GM23338 (cell line): ENCODE measurements around the gene DDA1. TPM values are rescaled to one million over a fixed set of nuclear protein-coding genes. Genes with fewer than 3 reads are reported as not detected.

Source experiments
- ATAC-seq: fragments of 200-7000 bp; cut with Tn5 transposase; 3 replicates; pipeline ENCODE4 v1.9.1; 2020
- DNase-seq: peaks from one replicate; pipeline ENCODE4 v3.0.0-alpha.2; 2015; ENCODE audit warnings: low spot score
- H2AFZ ChIP-seq: fragments of 200-600 bp; sonication (generic); 2 replicates; pipeline ENCODE4 v1.8.0; 2016; ENCODE audit warnings: antibody characterized with exemption, mild to moderate bottlenecking, moderate library complexity
- H3F3A ChIP-seq: fragments of 200-600 bp; sonication (generic); replicated peaks from 2 replicates; pipeline ENCODE4 v1.8.0; 2017; ENCODE audit warnings: antibody characterized with exemption, mixed run types, low read depth
- H3K27ac ChIP-seq: fragments of 200-600 bp; sonication (generic); 2 replicates; pipeline ENCODE4 v1.6.1; 2016; ENCODE audit warnings: low read depth
- H3K27me3 ChIP-seq: fragments of 200-600 bp; sonication (generic); 2 replicates; pipeline ENCODE4 v1.8.0; 2016; ENCODE audit warnings: mild to moderate bottlenecking, mixed run types, moderate library complexity; ENCODE audit not compliant: insufficient read depth
- H3K36me3 ChIP-seq: fragments of 200-600 bp; sonication (generic); 2 replicates; pipeline ENCODE4 v1.8.0; 2016; ENCODE audit warnings: mild to moderate bottlenecking; ENCODE audit not compliant: insufficient read depth
- H3K4me1 ChIP-seq: fragments of 200-600 bp; sonication (generic); 2 replicates; pipeline ENCODE4 v1.8.0; 2016; ENCODE audit warnings: mild to moderate bottlenecking, moderate library complexity; ENCODE audit not compliant: insufficient read depth
- H3K4me2 ChIP-seq: fragments of 200-600 bp; sonication (generic); 2 replicates; pipeline ENCODE4 v1.7.1; 2017; ENCODE audit warnings: mixed run types
- H3K4me3 ChIP-seq: fragments of 200-600 bp; sonication (generic); 2 replicates; pipeline ENCODE4 v1.6.1; 2016; ENCODE audit warnings: mixed run types
- H3K79me2 ChIP-seq: fragments of 200-600 bp; sonication (generic); replicated peaks from 2 replicates; pipeline ENCODE4 v1.8.0; 2017; ENCODE audit warnings: mild to moderate bottlenecking; ENCODE audit not compliant: insufficient read depth
- H3K9me2 ChIP-seq: fragments of 200-600 bp; sonication (generic); 2 replicates; pipeline ENCODE4 v1.8.0; 2017; ENCODE audit not compliant: insufficient read depth
- H4K20me1 ChIP-seq: fragments of 200-600 bp; sonication (generic); replicated peaks from 2 replicates; pipeline ENCODE4 v1.8.0; 2017; ENCODE audit warnings: mild to moderate bottlenecking; ENCODE audit not compliant: insufficient read depth
- H3K27ac Mint-ChIP-seq: 2 replicates; pipeline ENCODE4 v1.8.0; 2020; ENCODE audit warnings: inconsistent platforms, mild to moderate bottlenecking, moderate library complexity, mixed read lengths
- H3K27me3 Mint-ChIP-seq: 3 replicates; pipeline ENCODE4 v1.8.0; 2022; ENCODE audit warnings: low read depth, mild to moderate bottlenecking, moderate library complexity, mixed read lengths, inconsistent platforms; ENCODE audit not compliant: insufficient read depth, poor library complexity
- H3K36me3 Mint-ChIP-seq: 3 replicates; pipeline ENCODE4 v1.8.0; 2021; ENCODE audit warnings: low read depth, mild to moderate bottlenecking, inconsistent platforms, moderate library complexity, mixed read lengths
- H3K4me1 Mint-ChIP-seq: 3 replicates; pipeline ENCODE4 v1.8.0; 2020; ENCODE audit warnings: mild to moderate bottlenecking, inconsistent platforms, mixed read lengths
- H3K4me3 Mint-ChIP-seq: 3 replicates; pipeline ENCODE4 v1.8.0; 2021; ENCODE audit warnings: moderate library complexity, mild to moderate bottlenecking, inconsistent platforms, mixed read lengths
- H3K9me3 Mint-ChIP-seq: 3 replicates; pipeline ENCODE4 v1.8.0; 2020; ENCODE audit warnings: moderate library complexity, mild to moderate bottlenecking, inconsistent platforms, mixed read lengths
- CTCF ChIP-seq, 2 experiments: fragments of 200-600 bp in 1 of 2; sonication (generic) in 1 of 2; conservative IDR thresholded peaks; 2 replicates each; pipeline versions ENCODE4 v1.5.1 to v1.6.1; 2016 to 2017; ENCODE audit warnings: antibody characterized with exemption in 2 of 2, low read depth in 2 of 2, mild to moderate bottlenecking in 2 of 2, moderate library complexity in 1 of 2
- ETS1 ChIP-seq: IDR thresholded peaks from 2 replicates; pipeline ENCODE4 v1.6.1; 2016; ENCODE audit warnings: antibody characterized with exemption
- EZH2 ChIP-seq: fragments of 200-600 bp; sonication (generic); IDR thresholded peaks from one replicate; pipeline ENCODE4 v1.8.0; 2017; ENCODE audit warnings: antibody characterized with exemption, mild to moderate bottlenecking, low read depth; ENCODE audit not compliant: unreplicated experiment
- JUNB ChIP-seq: IDR thresholded peaks from one replicate; pipeline ENCODE4 v1.6.1; 2016; ENCODE audit warnings: antibody characterized with exemption; ENCODE audit not compliant: unreplicated experiment
- NANOG ChIP-seq: IDR thresholded peaks from 2 replicates; pipeline ENCODE4 v1.6.1; 2016; ENCODE audit warnings: antibody characterized with exemption, borderline replicate concordance
- POLR2AphosphoS5 ChIP-seq: IDR thresholded peaks from 2 replicates; pipeline ENCODE4 v1.6.1; 2016; ENCODE audit warnings: antibody characterized with exemption, low read depth
- STAT1 ChIP-seq: IDR thresholded peaks from one replicate; pipeline ENCODE4 v1.6.1; 2016; ENCODE audit warnings: antibody characterized with exemption; ENCODE audit not compliant: unreplicated experiment
- ZNF114 ChIP-seq: fragments of 250-450 bp; sonication (Bioruptor Pico); IDR thresholded peaks from 2 replicates; pipeline ENCODE4 v1.5.0; 2020; ENCODE audit warnings: mild to moderate bottlenecking, moderate library complexity
- ZNF331 ChIP-seq: fragments of 250-450 bp; sonication (Bioruptor Pico); IDR thresholded peaks from 2 replicates; pipeline ENCODE4 v1.5.0; 2020; ENCODE audit warnings: low read depth, mild to moderate bottlenecking, moderate library complexity
- polyA plus RNA-seq: library from polyadenylated mRNA; unstranded; fragments of >200 nt; fragmentation: Nextera tagmentation; extraction: Ambion mirVana; gene quantifications from 2 replicates; pipeline ENCODE4 v1.2.1, GENCODE V29; 2016
- total RNA-seq: library from RNA; depleted of rRNA; stranded (reverse); fragments of >200 nt; shearing (Covaris generic); gene quantifications from 2 replicates; pipeline ENCODE4 v1.2.3, GENCODE V29; 2014

DDA1 gene
- total and polyA plus RNA-seq, 2 experiments from 2014 or later: 34.6 to 107 TPM

GRCh38 chr19:17289489-17289888, 19.9 kb upstream of the DDA1 start:
- no peak overlapping the region for H3K27ac ChIP-seq
- H3K9me2 ChIP-seq: no peaks in the 10 kb centered on the region
- peak; percentile 96 for DNase-seq
- peaks cover 20% of the 10 kb centered on the region for H3F3A ChIP-seq
- peaks cover 18% of the 10 kb centered on the region for H3K36me3 Mint-ChIP-seq
- peak; percentile 38 for ATAC-seq
- peaks cover 9% of the 10 kb centered on the region for H3K4me1 ChIP-seq
- TF ChIP-seq ETS1: no peak
- no peak for TF ChIP-seq ZNF114 (CRISPR knock-in tag)
- TF ChIP-seq NANOG: no peak
- TF ChIP-seq EZH2: no peak
- TF ChIP-seq STAT1: no peak
- no peak for TF ChIP-seq JUNB
- no peak for TF ChIP-seq ZNF331 (CRISPR knock-in tag)
- H3K4me3 ChIP-seq: peak overlapping the region; percentile 26; the same call in 1 of the 2 replicates
- H3K27me3 Mint-ChIP-seq: peaks cover 19% of the 10 kb centered on the region
- no peaks in the 10 kb centered on the region for H4K20me1 ChIP-seq
- H3K4me1 Mint-ChIP-seq: peaks cover 6% of the 10 kb centered on the region
- peak overlapping the region; percentile 27; the same call in 1 of the 3 replicates for H3K4me3 Mint-ChIP-seq
- H3K36me3 ChIP-seq: no peaks in the 10 kb centered on the region
- no peaks in the 10 kb centered on the region for H3K9me3 Mint-ChIP-seq
- H3K27me3 ChIP-seq: no peaks in the 10 kb centered on the region
- no peak overlapping the region for H3K27ac Mint-ChIP-seq
- no peak overlapping the region for H3K4me2 ChIP-seq
- 0 out of 2 replicates have a peak overlapping the region, but pooled peaks have one; percentile 72 for H2AFZ ChIP-seq
- H3K79me2 ChIP-seq: peaks cover 4% of the 10 kb centered on the region; the same call in 1 of the 2 replicates

GRCh38 chr19:17292301-17293074, 16.9 kb upstream of the DDA1 start:
- peak overlapping the region; percentile 82 for H3K4me3 Mint-ChIP-seq
- H3K9me3 Mint-ChIP-seq: peaks cover 3% of the 10 kb centered on the region; the same call in 1 of the 3 replicates
- H3K27me3 Mint-ChIP-seq: peaks cover 22% of the 10 kb centered on the region
- H3K4me3 ChIP-seq: peak overlapping the region; percentile 61
- no peaks in the 10 kb centered on the region for H3K9me2 ChIP-seq
- peaks cover 6% of the 10 kb centered on the region for H3K4me1 Mint-ChIP-seq
- peak overlapping the region; percentile 93 for H3K27ac Mint-ChIP-seq
- ATAC-seq: peak; percentile 84
- H3K27ac ChIP-seq: peak overlapping the region; percentile 94
- DNase-seq: peak; percentile 93
- peaks cover 11% of the 10 kb centered on the region for H3K4me1 ChIP-seq
- no peaks in the 10 kb centered on the region for H3K27me3 ChIP-seq
- peaks cover 20% of the 10 kb centered on the region for H3F3A ChIP-seq
- H2AFZ ChIP-seq: peak overlapping the region; percentile 83; the same call in 1 of the 2 replicates
- peaks cover 16% of the 10 kb centered on the region for H3K36me3 Mint-ChIP-seq
- no peaks in the 10 kb centered on the region; the same call in 1 of the 2 replicates for H3K36me3 ChIP-seq
- TF ChIP-seq CTCF (conservative IDR thresholded peaks at IDR 0.05; ENCODE audit: low read depth in 2 of 2) (peak; percentile 63 to 79), ZNF331 (CRISPR knock-in tag) (no peak), POLR2AphosphoS5 (peak; percentile 97)
- no peaks in the 10 kb centered on the region; the same call in 1 of the 2 replicates for H4K20me1 ChIP-seq
- H3K4me2 ChIP-seq: peak overlapping the region; percentile 83
- peaks cover 12% of the 10 kb centered on the region for H3K79me2 ChIP-seq
